DMS 273 (cell line): ENCODE measurements around the gene CGRRF1.

Source experiments
- DNase-seq: peaks from one replicate; lab custom pipeline; 2025; ENCODE audit not compliant: unreplicated experiment; lab: John Stamatoyannopoulos, UW

The CGRRF1 gene

GRCh38 chr14:54572316-54572715 is 62.6 kb downstream of the CGRRF1 start:
- peak; percentile 66 for DNase-seq

GRCh38 chr14:54574528-54574927 is 64.8 kb downstream of the CGRRF1 start:
- no peak for DNase-seq

- DNase-seq: no peak
These were observed 67.8 kb downstream of the CGRRF1 start for GRCh38 chr14:54577494-54577893.

GRCh38 chr14:54577977-54578376 is 68.3 kb downstream of the CGRRF1 start:
- no peak for DNase-seq

DNA sequence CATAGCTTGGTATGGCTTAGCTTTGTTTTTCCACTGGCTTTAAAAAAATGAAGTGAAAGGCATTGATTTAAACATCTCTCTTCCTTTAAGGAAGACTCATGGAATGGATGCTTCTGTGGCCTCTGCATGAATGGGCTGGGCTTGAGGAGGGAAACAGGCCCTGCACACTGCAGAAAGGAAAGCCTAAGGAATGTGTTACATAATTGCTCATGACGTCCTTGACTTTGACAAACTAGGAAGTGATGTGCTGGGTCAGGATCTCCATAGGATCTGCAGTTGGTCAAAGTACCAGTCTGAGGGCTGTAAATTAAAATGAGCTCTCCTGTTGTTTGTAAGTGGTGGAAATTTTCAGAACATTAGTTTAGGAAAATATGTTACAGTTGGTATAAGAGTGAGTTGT is 69.9 kb downstream of the CGRRF1 start:
- no peak for DNase-seq

DNA sequence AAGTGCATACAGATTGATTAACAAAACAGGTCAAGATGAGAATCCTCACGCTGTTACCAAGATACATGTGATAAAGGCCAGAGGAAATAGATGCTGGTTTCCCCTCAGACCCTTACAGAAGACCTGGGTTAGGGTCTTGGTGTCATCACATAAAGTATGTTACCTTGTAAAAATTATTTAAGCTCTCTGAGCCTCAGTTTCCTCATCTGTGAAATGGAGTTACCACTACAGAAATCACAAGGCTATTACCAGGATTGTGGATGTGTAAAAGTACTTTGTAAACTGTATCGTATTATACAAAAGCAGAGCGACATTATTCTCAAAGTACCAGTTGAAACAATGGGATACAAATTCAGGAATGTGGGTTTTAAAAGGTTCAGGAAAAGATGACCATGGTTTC is 71.2 kb downstream of the CGRRF1 start:
- no peak for DNase-seq

DNA sequence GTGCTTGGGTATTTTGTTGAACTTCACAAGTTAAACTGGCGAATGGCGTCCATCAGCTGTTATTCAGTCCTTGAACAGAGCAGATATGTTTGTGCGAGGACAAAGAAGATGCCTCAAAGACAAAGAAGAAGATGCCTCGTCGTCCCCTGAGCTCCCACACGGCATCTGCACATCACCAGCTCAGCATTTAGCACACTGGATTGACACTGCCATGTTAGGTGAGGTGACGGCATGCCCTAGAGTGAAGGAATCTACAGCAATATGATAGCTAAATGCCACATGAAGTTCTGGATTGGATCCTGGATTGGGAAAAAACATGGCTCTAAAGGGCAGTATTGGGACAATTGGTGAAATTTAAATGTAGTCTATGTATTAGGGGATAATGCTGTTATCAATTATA is 72.6 kb downstream of the CGRRF1 start:
- no peak for DNase-seq

DNA sequence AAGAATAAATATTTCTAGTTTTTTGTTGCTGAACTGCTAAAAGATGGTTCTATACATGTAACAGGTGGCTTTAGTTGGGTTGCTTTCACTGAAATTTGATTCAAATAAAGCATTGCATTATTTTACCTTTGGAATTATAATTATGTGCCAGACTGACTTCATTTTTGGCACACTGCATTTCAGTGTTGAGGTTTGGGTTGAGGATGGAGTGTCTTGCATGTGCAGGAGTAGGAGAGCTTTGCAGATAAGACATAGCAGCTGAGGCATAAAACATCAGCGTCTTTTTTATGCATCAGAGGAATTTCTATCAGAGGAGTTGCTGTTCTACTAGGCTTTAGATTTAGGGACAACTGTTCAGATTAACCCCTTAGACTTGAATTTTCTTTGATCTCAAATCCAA is 74.4 kb downstream of the CGRRF1 start:
- no peak for DNase-seq

GRCh38 chr14:54585214-54585613 is 75.5 kb downstream of the CGRRF1 start:
- DNase-seq: no peak
